ENCODE results near the gene PPFIBP1. TPM values are rescaled to one million over a fixed set of nuclear protein-coding genes. Genes with fewer than 3 reads are reported as not detected.

Gene PPFIBP1
- total and polyA plus RNA-seq, 2 of the 13 experiments (the other 11 are each of a cell fraction or from before 2014, with no cell fraction given): 16.2 to 21.8 TPM

GRCh38 chr12:27523305-27523641, 733 bp upstream of the PPFIBP1 start:
- H3K79me2 ChIP-seq (ENCODE audit: insufficient read depth, low read length): peaks cover 30% of the 10 kb centered on the region
- DNase-seq (ENCODE audit: low spot score): no peak
- H3K4me1 ChIP-seq (ENCODE audit: insufficient read depth, low read length): peaks cover 33% of the 10 kb centered on the region
- FAIRE-seq: no peak
- peak overlapping the region; percentile 93 for H3K4me2 ChIP-seq (ENCODE audit: low read depth, low read length)
- ATAC-seq: no peak
- H4K20me1 ChIP-seq (ENCODE audit: insufficient read depth, low read length): no peaks in the 10 kb centered on the region
- ChIA-PET CTCF (ENCODE audit: low intra/inter-chr PET ratio, low total read pairs) (no interaction called here), POLR2A (interaction anchor here (0.6 to 2.9 kb wide), 10 partner anchors 16 to 186 kb away, joined by 3 to 65 read pairs (median 5); no protein-coding TSS in a partner anchor)
- peak overlapping the region; percentile 61 to 97 (median 93) for H3K4me3 ChIP-seq (replicated peaks in 1 of 3; ENCODE audit: insufficient read depth in 1 of 3, low read depth in 2 of 3, low read length in 3 of 3)
- H3K9ac ChIP-seq (ENCODE audit: insufficient read depth, low read depth, low read length): peak overlapping the region; percentile 89
- in situ Hi-C loops (cut with HindIII; ENCODE audit: extremely low pct_ligation_motif_present, low pct_unique_long_range_greater_than_20kb): no loop called here
- H3K36me3 ChIP-seq (replicated peaks in 1 of 2; ENCODE audit: control insufficient read depth in 1 of 2, insufficient read depth in 2 of 2, low read length in 2 of 2): no peaks in the 10 kb centered on the region
- 4% methylated on average over 6 of the region's 6 CpGs for WGBS (ENCODE audit: low lambda C conversion rate)
- H3K9me3 ChIP-seq (ENCODE audit: low read length): no peaks in the 10 kb centered on the region
- H2AFZ ChIP-seq (ENCODE audit: low read length): peak overlapping the region; percentile 65
- no TSS peak for BruUV-seq (replicated peaks)
- intact Hi-C loops (cut with micrococcal nuclease; ENCODE audit: unreplicated experiment): loop anchor here (10.0 kb wide), 1 partner anchor 182 kb away; no protein-coding TSS in a partner anchor
- peak overlapping the region; percentile 82 for H3K27ac ChIP-seq (ENCODE audit: extremely low read length, insufficient read depth, low read length)
- H3K27me3 ChIP-seq (ENCODE audit: control insufficient read depth in 1 of 2, insufficient read depth in 2 of 2, low read length in 2 of 2): no peaks in the 10 kb centered on the region; a peak in 1 of 5 replicates
- TF ChIP-seq ZNF609 (CRISPR knock-in tag; IDR thresholded peaks at IDR 0.05; ENCODE audit: borderline replicate concordance): 0 out of 2 replicates have a peak, but pooled peaks have one; percentile 6
- TF ChIP-seq YY1 (IDR thresholded peaks at IDR 0.05; ENCODE audit: insufficient read depth, insufficient replicate concordance, low read depth, low read length): no peak
- TF ChIP-seq ZNF782 (CRISPR knock-in tag; IDR thresholded peaks at IDR 0.05; ENCODE audit: borderline replicate concordance): 0 out of 2 replicates have a peak, but pooled peaks have one; percentile 21
- no peak for TF ChIP-seq KLF11 (CRISPR knock-in tag; IDR thresholded peaks at IDR 0.05)
- peak; percentile 75 for TF ChIP-seq RBM22 (optimal IDR thresholded peaks at IDR 0.05; ENCODE audit: low read length)
- TF ChIP-seq ZNF740 (CRISPR knock-in tag; IDR thresholded peaks at IDR 0.05): no peak
- no peak for TF ChIP-seq TFAP4 (IDR thresholded peaks at IDR 0.05; ENCODE audit: borderline replicate concordance, low read depth)
- TF ChIP-seq IRF2 (CRISPR knock-in tag; IDR thresholded peaks at IDR 0.05): no peak
- TF ChIP-seq IRX3 (CRISPR knock-in tag; IDR thresholded peaks at IDR 0.05; ENCODE audit: borderline replicate concordance, low read depth): no peak
- no peak for TF ChIP-seq BRD4 (CRISPR knock-in tag; IDR thresholded peaks at IDR 0.05)
- no peak for TF ChIP-seq SATB2 (CRISPR knock-in tag; IDR thresholded peaks at IDR 0.05)
- TF ChIP-seq STAT6 (CRISPR knock-in tag; IDR thresholded peaks at IDR 0.05; ENCODE audit: borderline replicate concordance): no peak
- TF ChIP-seq NFIC (IDR thresholded peaks at IDR 0.05; ENCODE audit: low read length): peak; percentile 8; the same call in 1 of the 2 replicates
- no peak for TF ChIP-seq ZNF790 (CRISPR knock-in tag; IDR thresholded peaks at IDR 0.05; ENCODE audit: borderline replicate concordance)
- TF ChIP-seq SOX13 (IDR thresholded peaks at IDR 0.05): no peak
- TF ChIP-seq SOX13 (CRISPR knock-in tag; conservative IDR thresholded peaks at IDR 0.05 in 1 of 2, IDR thresholded peaks at IDR 0.05 in 1 of 2): no peak
- TF ChIP-seq JUN (CRISPR knock-in tag; IDR thresholded peaks at IDR 0.05): 0 out of 2 replicates have a peak, but pooled peaks have one; percentile 5
